HG03457 (cell line): ENCODE data around the gene SMTN.
"Not testable (repeated sequence)": the region's sequence is repeated elsewhere in the genome, so short reads cannot be mapped to it uniquely, and the experiment has no call there.

ENCODE experiments used
- ATAC-seq: cut with Tn5 transposase; IDR thresholded peaks from one replicate; pipeline ENCODE4 v1.9.1; 2021; ENCODE audit warnings: moderate number of reproducible peaks; ENCODE audit not compliant: unreplicated experiment

SMTN gene

DNA sequence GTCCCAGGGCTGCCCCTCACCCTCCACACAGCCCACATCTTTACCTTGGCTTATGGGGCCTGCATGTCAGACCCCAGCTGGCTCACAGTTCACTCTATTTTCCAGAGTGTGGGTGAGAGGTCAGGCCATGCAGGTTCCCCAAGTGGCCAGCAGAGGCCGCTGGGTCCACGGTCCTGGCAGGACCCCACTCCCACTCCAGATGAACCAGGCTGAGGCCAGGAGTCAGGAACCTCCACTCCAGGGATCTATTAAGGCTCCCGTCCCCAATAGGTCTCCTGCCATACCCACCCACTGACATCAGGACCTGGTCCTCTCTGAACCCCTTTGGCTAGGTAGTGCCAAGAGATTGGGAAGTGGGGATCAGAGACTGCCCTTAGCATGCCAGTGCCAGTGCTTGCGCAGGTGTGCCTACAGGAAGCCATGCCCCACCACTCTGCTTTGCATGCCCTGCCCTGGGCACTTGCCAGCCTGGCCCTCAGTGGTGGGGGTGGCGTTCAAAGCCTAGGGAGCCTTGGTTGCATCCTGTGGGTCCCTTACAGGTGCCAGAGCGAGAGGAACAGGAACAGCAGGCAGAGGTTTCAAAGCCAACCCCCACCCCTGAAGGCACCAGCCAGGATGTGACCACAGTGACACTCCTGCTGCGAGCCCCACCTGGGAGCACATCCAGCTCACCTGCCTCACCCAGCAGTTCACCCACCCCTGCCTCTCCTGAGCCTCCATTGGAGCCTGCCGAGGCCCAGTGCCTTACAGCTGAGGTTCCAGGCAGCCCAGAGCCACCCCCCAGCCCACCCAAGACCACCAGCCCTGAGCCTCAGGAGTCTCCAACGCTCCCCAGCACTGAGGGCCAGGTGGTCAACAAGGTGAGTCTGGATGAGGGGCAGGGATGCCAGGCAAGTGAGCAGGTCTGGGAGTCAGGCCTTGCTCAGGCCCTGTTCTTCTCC is 8.3 kb downstream of the SMTN start:
- no peak for ATAC-seq

DNA sequence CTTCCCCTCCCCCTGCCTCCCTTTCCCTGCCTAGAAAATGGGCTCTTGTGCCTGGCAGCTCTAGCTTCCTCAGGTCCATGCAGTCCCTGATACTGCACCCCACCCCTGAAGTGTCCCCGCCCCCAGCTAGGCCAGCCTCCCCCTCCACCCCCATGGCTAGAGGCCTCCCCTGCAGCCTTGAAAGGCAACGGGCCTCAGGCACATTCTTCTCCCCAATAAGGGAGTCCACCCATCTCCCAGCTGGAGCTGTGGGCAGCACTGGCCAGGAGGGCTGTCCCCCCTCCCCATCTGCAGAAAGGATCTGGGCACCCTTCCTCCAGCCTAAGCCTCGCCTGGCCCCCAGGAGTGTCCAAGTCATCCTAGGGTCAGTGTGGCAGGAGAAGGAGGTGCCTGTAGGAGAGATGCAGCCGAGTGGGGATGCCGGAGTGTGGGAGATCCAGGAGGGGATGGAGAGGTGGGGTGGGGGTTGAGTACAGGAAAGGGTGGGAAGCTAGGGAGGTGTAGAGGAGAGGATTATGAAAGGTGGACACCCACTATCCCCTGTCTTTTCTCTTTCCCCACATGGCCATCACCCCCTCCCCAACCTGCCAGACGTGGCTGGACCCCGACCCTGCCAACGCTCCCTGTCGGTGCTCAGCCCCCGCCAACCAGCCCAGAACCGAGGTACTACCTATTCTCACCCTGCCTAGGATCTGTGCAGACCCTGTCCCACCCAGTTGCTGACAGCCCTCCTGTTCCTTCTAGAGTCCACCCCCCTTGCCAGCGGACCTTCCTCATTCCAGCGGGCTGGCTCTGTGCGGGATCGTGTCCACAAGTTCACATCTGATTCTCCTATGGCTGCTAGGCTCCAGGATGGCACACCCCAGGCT is 9.3 kb downstream of the SMTN start:
- ATAC-seq: no peak

DNA sequence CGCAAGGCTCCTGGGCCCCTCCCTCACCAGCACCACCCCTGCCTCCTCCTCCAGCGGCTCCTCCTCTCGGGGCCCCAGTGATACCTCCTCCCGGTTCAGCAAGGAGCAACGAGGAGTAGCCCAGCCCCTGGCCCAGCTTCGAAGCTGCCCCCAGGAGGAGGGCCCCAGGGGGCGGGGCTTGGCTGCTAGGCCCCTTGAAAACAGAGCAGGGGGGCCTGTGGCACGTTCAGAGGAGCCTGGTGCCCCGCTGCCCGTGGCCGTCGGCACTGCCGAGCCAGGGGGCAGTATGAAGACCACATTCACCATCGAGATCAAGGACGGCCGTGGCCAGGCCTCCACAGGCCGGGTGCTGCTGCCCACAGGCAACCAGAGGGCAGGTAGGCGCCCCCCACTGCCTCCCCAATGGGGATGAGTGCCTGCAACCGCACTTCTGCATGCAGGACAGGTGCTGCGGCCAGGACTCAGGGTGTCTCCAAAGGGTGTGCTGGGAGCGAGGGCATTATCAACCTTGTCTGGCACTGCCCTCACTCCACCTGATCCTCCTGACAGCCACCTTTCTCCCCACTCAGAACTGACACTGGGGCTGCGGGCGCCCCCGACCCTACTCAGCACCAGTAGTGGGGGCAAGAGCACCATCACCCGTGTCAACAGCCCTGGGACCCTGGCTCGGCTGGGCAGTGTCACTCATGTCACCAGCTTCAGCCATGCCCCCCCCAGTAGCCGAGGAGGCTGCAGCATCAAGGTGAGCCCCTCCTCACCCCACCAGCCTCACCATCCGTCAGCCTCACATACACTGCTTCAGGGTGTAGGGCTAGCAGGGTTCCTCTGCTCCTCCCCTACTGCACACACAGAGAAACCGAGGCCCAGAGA is 10.2 kb downstream of the SMTN start:
- no peak for ATAC-seq

DNA sequence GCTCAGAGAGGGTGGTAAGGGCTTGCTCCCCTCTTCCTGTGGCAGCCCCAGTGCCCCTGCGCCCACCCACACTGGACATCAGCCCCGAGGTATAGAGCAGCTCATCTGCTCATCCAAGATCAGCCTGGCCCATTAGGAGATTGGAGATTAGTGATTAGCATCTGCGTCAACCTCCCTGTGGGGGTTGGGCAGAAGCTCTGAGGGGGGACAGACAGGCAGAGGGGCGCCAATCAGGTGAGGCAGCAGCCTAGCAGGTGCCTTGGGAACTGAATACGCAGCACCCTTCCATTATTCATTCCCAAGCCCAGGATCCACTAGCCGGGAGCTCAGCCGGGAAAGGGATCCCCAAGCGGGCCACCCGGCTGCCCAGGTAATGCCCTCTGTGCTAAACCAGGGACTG is 11.0 kb downstream of the SMTN start:
- ATAC-seq: no peak

DNA sequence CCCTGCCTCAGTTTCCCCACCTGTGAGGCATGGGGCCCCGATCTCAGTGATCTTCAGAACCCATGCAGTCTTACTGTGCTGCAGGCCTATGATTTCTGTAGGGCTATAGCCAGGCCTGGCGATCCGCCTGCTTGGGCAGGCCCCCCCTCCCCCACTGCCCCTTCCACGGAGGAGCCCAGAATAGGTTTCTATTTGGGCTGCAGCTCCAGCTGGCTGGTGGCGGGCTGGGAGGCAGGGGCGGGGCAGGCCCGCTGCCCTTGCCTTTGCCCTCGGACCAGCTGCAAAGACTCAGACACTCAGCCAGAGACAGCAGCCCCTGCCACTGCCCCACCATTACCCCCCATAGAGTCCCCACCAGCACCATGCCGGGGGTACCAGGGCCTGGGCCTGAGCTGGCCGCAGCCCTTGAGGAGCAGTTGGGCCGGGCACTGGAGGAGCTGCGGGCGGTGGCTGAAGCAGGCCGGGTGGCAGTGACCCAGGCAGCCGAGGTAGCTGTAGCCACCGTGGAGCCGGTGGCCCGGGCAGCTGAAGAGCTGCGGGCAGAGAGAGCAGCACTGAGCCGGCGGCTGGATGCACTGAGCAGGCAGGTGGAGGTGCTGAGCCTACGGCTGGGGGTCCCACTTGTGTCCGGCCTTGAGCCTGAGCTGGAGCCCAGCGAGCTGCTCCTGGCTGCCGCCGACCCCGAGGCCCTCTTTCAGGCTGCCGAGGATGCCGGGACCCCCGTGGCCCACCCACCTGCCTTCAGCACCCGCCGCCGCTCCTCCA is 12.2 kb downstream of the SMTN start:
- no peak for ATAC-seq

DNA sequence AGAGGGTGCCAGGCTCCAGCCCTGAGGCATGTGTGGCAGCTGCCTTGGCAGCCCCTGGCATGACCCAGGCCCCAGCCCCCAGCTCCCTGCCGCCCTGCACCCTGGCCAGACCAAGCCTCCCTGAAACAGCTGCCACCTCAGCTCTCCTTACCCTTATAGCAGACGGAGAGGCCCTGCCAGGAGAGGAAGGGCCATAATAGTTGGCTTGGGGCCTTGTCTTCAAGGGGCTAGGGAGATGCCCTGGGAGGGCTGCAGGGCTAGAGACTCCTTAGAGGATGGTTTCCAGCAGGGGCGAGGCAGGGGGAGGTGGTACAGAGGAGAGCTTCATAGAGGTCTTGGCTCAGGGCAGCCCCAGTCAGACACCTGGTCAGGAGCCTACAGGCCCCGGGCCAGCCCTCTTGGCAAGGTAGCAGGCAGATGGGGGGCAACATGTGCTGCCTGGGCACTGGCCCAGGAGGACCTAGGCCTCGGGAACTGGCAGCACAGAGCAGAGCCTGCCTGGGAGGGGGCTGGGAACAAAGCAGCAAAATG is 13.0 kb downstream of the SMTN start:
- ATAC-seq: no peak

DNA sequence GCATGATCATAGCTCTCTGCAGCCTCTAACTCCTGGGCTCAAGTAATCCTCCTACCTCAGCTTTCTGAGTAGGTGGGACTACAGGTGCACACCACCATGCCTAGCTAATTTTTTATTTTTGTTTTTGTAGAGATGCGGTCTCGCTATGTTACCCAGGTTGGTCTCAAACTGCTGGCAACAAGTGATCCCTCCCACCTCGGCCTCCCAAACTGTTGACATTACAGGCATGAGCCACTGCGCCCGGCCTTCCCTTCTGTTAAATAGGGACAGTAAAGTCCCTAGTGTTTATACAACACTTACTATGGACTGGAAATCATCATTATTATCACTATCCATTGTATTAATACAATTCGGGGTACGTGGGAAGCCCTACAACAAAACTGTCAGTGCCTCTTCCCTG is 13.6 kb downstream of the SMTN start:
- ATAC-seq: no peak

DNA sequence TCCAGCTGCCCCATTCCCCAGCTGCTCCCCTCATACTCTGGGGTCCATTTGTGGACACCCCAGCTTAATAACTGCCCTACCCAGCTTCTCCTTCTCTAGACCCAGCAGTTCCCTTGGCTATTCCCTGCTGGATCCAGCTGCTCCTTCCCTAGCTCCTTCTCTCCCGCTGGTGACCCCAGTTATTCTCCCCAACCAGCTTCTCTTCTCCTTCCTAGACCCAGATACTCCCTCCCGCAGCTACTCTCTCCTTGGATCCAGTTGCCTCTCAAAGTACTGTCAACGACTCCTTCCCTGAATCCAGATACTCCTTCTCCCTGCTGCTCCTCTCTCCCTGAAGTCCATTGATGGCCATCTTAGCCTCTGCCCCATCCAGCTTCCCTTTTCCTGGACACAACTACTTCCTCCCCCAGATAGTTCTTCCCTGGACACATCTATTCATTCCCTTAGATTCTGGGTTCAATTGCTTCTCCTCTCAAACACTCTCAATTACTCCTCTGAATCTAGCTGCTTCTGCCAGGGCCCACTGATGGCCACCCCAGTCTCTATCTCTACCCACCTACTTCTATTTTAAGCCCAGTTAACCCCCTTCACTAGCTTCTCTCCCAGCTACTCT is 14.6 kb downstream of the SMTN start:
- no peak for ATAC-seq

DNA sequence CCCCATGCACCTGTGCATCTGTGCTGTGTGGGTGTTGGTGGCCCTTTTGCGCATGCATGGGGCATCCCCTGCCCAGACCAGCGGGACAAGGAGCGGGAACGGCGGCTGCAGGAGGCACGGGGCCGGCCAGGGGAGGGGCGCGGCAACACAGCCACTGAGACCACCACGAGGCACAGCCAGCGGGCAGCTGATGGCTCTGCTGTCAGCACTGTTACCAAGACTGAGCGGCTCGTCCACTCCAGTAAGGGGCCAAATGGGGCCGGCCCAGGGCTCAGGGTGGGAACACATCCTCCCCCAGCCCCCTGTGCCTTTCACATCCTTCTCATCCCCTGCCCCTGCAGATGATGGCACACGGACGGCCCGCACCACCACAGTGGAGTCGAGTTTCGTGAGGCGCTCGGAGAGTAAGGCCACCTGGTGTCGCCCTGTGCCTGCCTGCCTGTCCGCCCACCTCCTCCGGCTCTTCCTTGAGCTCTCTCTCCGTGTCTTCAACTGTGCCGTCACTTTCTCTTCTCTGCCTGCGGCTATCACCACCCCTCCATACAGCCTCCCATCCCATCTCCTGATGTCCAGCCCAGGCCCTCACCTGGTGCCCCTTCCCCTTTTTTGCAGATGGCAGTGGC is 15.7 kb downstream of the SMTN start:
- ATAC-seq: no peak

DNA sequence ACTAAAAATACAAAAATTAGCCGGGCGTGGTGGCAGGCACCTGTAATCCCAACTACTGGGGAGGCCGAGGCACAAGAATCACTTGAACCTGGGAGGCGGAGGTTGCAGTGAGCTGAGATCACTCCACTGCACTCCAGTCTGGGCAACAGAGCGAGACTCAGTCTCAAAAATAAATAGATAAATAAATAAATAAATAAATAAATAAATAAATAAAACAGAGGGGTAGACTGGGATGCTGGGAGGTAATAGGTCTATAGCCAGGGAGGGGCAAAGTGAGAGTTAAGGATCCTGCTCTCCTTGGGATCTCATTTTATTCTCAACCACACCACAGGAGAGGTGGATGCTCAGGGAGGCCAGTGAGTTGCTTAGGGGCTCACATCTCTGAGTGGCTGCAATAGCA is 16.4 kb downstream of the SMTN start:
- not testable (repeated sequence) for ATAC-seq

DNA sequence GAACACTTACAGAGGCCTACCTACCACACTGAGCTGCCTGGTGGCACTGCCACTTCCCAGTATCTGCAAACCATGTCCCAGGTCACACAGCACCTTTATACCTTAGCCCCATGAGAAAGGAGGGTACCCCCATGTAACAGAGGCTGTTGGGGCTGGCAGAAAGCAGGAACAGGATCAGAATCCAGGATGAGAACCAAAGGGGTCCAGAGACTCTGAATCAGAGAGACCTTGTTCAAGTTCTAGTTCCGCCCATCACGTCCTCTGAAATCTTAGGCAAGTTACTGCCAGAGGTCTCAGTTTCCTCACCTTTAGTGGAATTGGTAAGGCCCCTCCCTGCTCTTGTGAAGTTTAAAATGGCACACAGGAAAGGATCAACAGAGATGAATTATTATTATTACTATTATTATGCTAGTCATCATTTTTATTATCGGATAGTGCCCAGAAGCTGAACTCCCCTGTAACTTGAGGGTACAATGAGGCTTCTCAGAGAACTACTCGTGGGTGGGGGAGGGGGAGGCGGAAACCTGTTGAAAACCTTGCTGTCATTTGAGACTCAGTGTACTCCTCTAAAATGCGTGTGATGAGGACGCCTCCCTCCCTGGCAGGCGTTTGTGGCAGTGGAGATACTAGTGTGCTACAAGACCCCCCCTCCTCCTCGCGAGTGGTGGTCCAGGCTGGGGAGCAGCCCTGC is 17.0 kb downstream of the SMTN start:
- no peak for ATAC-seq

DNA sequence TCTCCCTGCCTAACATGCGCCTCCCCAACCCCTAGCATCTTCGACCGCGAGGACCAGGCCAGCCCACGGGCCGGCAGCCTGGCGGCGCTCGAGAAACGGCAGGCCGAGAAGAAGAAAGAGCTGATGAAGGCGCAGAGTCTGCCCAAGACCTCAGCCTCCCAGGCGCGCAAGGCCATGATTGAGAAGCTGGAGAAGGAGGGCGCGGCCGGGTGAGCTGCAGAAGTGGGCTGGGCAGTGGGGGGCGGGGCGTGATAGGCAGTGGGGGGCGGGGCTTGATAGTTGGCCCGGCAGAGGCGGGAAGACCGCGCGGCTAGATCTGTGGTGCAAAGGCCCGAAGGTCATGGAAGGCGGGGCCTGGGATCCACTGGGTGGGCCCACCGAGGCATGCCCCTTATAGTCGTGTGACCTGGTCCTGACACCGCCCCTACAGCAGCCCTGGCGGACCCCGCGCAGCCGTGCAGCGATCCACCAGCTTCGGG is 17.6 kb downstream of the SMTN start:
- no peak for ATAC-seq

DNA sequence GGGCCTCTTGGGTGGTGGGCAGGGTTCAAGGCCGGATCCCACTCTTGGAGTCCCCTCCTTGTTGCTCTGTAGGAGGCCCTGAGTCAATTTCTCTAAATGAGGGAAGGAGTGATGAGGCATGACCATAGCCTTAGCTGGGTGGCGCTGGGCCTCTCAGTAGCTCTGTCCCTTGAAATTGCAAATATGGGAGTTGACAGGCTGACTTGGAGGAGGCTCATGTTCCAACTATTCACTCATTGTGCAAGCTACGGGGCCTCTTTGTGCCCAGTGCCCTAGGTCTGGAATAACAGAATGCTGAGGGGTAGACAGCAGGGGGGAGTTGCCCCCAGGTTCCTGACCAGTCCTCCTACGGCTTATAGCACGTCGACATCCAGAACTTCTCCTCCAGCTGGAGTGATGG is 18.3 kb downstream of the SMTN start:
- no peak for ATAC-seq

DNA sequence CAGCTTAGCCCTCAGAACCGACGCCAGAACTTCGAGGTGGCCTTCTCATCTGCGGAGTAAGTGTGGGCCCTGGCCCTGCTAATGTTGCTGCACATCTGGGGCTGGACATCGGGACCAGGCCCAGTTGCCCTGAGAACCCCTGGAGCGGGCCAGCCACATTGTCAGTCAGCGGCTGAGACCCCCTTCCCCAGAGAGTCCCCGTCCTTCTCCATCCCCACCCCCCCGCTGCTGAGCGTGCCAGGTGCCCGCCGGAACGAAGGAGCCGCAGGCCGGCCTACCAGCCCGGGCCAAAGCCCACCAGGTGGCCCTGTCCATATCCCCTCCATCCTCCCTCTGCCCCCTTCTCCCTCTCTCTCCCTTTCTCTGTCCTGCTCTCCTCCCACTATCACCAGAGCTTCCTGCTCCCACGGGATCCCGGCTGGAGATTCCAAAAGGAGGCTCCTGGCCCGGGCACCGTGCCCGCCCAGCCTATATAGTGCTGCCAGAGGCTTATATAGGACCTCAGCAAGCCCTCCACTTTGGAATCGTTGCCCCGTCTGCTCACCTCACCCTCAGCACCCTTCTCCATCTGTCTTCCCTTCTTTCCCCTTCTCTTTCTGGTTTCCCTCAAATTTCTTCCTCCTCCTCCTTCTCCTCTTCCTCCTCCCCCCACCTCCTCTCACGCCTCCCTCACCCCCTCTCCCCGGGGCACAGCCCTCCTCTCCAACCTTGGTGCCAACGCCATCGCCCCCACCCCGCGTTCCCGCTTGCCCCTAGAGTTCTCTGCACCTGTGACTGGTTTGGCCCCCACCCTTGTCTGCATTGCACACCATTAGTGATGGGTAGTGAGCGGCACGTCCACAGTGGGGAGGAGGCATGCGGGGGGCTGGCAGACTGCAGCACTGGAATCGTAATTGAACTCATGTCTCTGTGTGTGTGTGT is 19.0 kb downstream of the SMTN start:
- no peak for ATAC-seq

DNA sequence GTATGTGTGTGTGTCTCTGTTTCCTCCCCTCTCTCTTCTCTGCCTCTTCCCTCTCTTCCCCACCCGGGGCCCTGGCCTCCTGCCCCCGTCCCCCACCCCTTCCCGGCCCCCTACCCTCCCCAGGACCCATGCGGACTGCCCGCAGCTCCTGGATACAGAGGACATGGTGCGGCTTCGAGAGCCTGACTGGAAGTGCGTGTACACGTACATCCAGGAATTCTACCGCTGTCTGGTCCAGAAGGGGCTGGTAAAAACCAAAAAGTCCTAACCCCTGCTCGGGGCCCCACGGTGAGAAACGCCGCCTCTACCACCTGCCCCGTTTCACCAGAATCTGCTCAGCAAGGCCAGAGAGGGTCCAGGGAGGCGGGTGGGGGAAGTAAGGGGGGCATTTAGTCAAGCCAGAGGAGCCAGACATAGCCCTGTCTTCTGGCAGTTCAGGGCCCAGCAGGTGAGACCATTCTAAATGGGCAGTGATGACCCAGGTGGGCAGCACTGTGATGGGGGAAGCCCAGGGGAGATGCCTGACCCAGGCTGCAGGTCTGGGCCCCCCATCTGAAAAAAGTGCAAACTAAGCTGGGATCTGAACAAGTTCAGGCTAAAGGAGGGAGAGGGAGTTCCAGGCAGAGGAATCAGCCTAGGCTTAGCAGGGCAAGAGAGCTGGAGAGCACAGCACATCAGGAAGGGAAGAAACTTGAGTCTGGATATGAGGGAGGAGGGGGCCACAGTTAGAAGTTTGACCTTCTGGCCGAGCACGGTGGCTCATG is 19.8 kb downstream of the SMTN start:
- no peak for ATAC-seq

DNA sequence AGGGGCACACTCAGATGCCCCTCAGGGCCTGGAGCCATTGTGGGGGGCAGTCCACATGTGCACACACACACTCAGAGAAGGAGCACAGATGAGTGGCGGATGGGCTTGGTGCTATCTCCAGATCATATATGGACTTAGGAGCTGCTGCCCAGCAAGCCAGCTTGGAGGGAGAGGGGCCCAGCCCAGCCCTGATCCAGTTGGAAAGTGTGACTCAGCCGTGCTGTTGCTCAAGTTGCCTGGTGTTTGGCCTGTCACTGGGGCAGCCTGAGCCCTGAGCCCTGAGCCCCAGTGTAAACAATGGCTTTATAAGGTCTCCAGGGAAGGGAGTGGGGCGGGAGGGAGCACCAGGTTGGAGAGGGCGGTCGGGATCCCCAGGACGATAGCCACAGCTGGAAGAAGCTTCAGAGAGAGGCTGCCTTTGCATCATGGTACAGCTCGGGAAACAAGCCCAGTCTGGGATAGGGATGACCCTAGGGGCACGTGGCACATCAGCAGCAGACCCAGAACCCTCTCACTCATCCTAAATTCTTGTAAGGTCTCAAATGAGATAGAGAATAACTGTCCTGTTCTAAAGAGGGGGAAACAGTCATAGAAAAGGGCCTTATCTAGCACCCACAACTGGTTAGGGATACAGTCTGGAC is 21.4 kb downstream of the SMTN start:
- ATAC-seq: no peak
